AG04449 (cell line): ENCODE data around the gene MTAP.

ENCODE experiments used
- CTCF ChIA-PET: fragments of 350-600 bp; formaldehyde crosslinking; extraction: SDS; loops from one replicate; lab custom pipeline; 2021; ENCODE audit warnings: antibody characterized with exemption; lab: Yijun Ruan, JAX
- POLR2A ChIA-PET: fragments of 400-600, 350-600 bp; formaldehyde crosslinking; extraction: SDS; loops from one replicate; lab custom pipeline; 2020; ENCODE audit warnings: antibody characterized with exemption, inconsistent platforms; lab: Yijun Ruan, JAX
- DNase-seq: peaks from one replicate; pipeline ENCODE4 v3.0.0-alpha.2; 2010; ENCODE audit warnings: low read depth, low spot score
- H3K4me3 ChIP-seq: 2 replicates; pipeline ENCODE4 v1.5.1; 2011; ENCODE audit warnings: low read depth, mild to moderate bottlenecking, control low read depth, low read length
- CTCF ChIP-seq: IDR thresholded peaks from one replicate; pipeline ENCODE4 v1.5.1; 2011; ENCODE audit warnings: mild to moderate bottlenecking, moderate library complexity, low read length, control low read depth, inconsistent platforms; ENCODE audit not compliant: insufficient read depth; ENCODE audit errors: missing control alignments

MTAP gene

GRCh38 chr9:21970800-21971640 is 168.6 kb downstream of the MTAP start:
- no peak for DNase-seq
- ChIA-PET CTCF (interaction anchor here (1.0 to 5.0 kb wide), 7 partner anchors 10 to 481 kb away, joined by 3 to 32 read pairs (median 5); partner anchors contain the start of gene CDKN2B), POLR2A (interaction anchor here (0.6 kb wide), 1 partner anchor 35 kb away, joined by 5 read pairs; no protein-coding TSS in a partner anchor)
- no peak for TF ChIP-seq CTCF
- H3K4me3 ChIP-seq, result no peak overlapping the region

GRCh38 chr9:21972361-21972760 is 169.9 kb downstream of the MTAP start:
- no peak overlapping the region for H3K4me3 ChIP-seq
- no peak for DNase-seq
- POLR2A ChIA-PET, result no interaction called here
- TF ChIP-seq CTCF, result no peak
- CTCF ChIA-PET, result interaction anchor here (0.9 to 1.2 kb wide), 2 partner anchors 36 to 160 kb away, joined by 4 to 5 read pairs; partner anchors contain the start of gene CDKN2B

- CTCF ChIA-PET, result interaction anchor here (0.9 to 1.4 kb wide), 2 partner anchors 11 to 34 kb away, joined by 3 to 4 read pairs; no protein-coding TSS in a partner anchor
- no peak for DNase-seq
- no peak for TF ChIP-seq CTCF
- POLR2A ChIA-PET, result no interaction called here
- H3K4me3 ChIP-seq, result peak overlapping the region; percentile 68
Measured at GRCh38 chr9:21974343-21974721, 171.9 kb downstream of the MTAP start.

- peak overlapping the region; percentile 68 for H3K4me3 ChIP-seq
- ChIA-PET POLR2A (no interaction called here), CTCF (interaction anchor here (0.9 to 1.4 kb wide), 2 partner anchors 10 to 33 kb away, joined by 3 to 4 read pairs; no protein-coding TSS in a partner anchor)
- no peak for DNase-seq
- TF ChIP-seq CTCF, result no peak
Measured at GRCh38 chr9:21974722-21975409, 172.4 kb downstream of the MTAP start.

- no peak overlapping the region for H3K4me3 ChIP-seq
- POLR2A ChIA-PET, result no interaction called here
- no peak for DNase-seq
- no peak for TF ChIP-seq CTCF
- CTCF ChIA-PET, result interaction anchor here (1.2 to 1.9 kb wide), 5 partner anchors 10 to 259 kb away, joined by 3 to 5 read pairs (median 5); partner anchors contain the start of gene CDKN2B
Measured at GRCh38 chr9:21976334-21976875, 174.0 kb downstream of the MTAP start.
